Measurements from ENCODE around the gene CITED4. TPM values are rescaled to one million over a fixed set of nuclear protein-coding genes. Genes with fewer than 3 reads are reported as not detected.

CITED4 gene
- total RNA-seq, 2 donors from 2014 or later, result 180 to 465 TPM

GRCh38 chr1:40861224-40862003 is 749 bp downstream of the CITED4 start:
- ATAC-seq (peak; percentile 1), DNase-seq (peak; percentile 34 to 57 (median 48))
- Histone ChIP-seq H3K27me3 (no peaks in the 10 kb centered on the region), H3K9me3 (no peaks in the 10 kb centered on the region), H3K4me1 (peaks cover 33% of the 10 kb centered on the region), H3K4me3 (peak overlapping the region; percentile 30 to 39), H3K27ac (peak overlapping the region; percentile 71 to 90 (median 86)), H3K36me3 (replicated peaks in 1 of 2; ENCODE audit: insufficient read depth in 1 of 2, low read depth in 2 of 2) (no peaks in the 10 kb centered on the region)
- TF ChIP-seq CTCF (IDR thresholded peaks at IDR 0.05) (no peak), POLR2A (IDR thresholded peaks at IDR 0.05) (no peak)
- intact Hi-C loops (cut with DNase I), result no loop called here
- 12 to 47% methylated on average over 8 to 76 of the region's 98 CpGs for WGBS, 2 donors

- peak overlapping the region; percentile 30 to 90 (median 86) for H3K27ac ChIP-seq
- WGBS, 2 donors, result 17 to 40% methylated on average over 8 to 10 of the region's 10 CpGs
- H3K4me1 ChIP-seq, result peaks cover 39% of the 10 kb centered on the region
- TF ChIP-seq POLR2A (IDR thresholded peaks at IDR 0.05), result peak in 1 of 3 donors; percentile 21
- TF ChIP-seq CTCF (IDR thresholded peaks at IDR 0.05), result no peak
- DNase-seq (peak in 3 of 4 donors; percentile 33 to 34 (median 34)), ATAC-seq (no peak)
- intact Hi-C loops (cut with DNase I), result no loop called here
- H3K27me3 ChIP-seq, result no peaks in the 10 kb centered on the region
- no peaks in the 10 kb centered on the region for H3K36me3 ChIP-seq (replicated peaks in 1 of 2; ENCODE audit: insufficient read depth in 1 of 2, low read depth in 2 of 2)
- no peaks in the 10 kb centered on the region for H3K9me3 ChIP-seq
- H3K4me3 ChIP-seq, result peak overlapping the region; percentile 7 to 39
Observed at GRCh38 chr1:40860706-40861223, 1.4 kb downstream of the CITED4 start.

- 84 to 92% methylated on average over 4 of the region's 4 CpGs for WGBS, 2 donors
- peaks cover 34% of the 10 kb centered on the region for H3K4me1 ChIP-seq
- no peaks in the 10 kb centered on the region for H3K27me3 ChIP-seq
- no peak overlapping the region for H3K4me3 ChIP-seq
- DNase-seq, result no peak
- TF ChIP-seq CTCF (IDR thresholded peaks at IDR 0.05), result no peak
- no peak for TF ChIP-seq POLR2A (IDR thresholded peaks at IDR 0.05)
- ATAC-seq, result no peak
- intact Hi-C loops (cut with DNase I), result no loop called here
- peak overlapping the region in 3 of 4 donors; percentile 84 to 90 (median 87) for H3K27ac ChIP-seq
- no peaks in the 10 kb centered on the region for H3K9me3 ChIP-seq
- no peaks in the 10 kb centered on the region for H3K36me3 ChIP-seq (replicated peaks in 1 of 2; ENCODE audit: insufficient read depth in 1 of 2, low read depth in 2 of 2)
Observed at GRCh38 chr1:40858856-40859416, 3.2 kb downstream of the CITED4 start.

GRCh38 chr1:40857737-40858136 is 4.4 kb downstream of the CITED4 start:
- H3K9me3 ChIP-seq, result no peaks in the 10 kb centered on the region
- TF ChIP-seq POLR2A (IDR thresholded peaks at IDR 0.05) (no peak), CTCF (IDR thresholded peaks at IDR 0.05) (no peak)
- 94% methylated on average over 2 of the region's 2 CpGs for WGBS, 2 donors
- DNase-seq (no peak), ATAC-seq (no peak)
- H3K27me3 ChIP-seq, result no peaks in the 10 kb centered on the region
- H3K36me3 ChIP-seq (replicated peaks in 1 of 2; ENCODE audit: insufficient read depth in 1 of 2, low read depth in 2 of 2), result no peaks in the 10 kb centered on the region
- no peak overlapping the region for H3K4me3 ChIP-seq
- intact Hi-C loops (cut with DNase I), result no loop called here
- peaks cover 24% of the 10 kb centered on the region for H3K4me1 ChIP-seq
- no peak overlapping the region for H3K27ac ChIP-seq
